SK-N-MC (cell line): ENCODE measurements around the gene ARHGAP9.

Experiments used
- EZH2 ChIP-seq: fragments of 200-600 bp; sonication (generic); IDR thresholded peaks from one replicate; pipeline ENCODE4 v1.6.1; 2017; ENCODE audit warnings: antibody characterized with exemption
- POLR2AphosphoS5 ChIP-seq: IDR thresholded peaks from 2 replicates; pipeline ENCODE4 v1.6.1; 2012; ENCODE audit warnings: mild to moderate bottlenecking, low read depth, low read length, borderline replicate concordance

DNA sequence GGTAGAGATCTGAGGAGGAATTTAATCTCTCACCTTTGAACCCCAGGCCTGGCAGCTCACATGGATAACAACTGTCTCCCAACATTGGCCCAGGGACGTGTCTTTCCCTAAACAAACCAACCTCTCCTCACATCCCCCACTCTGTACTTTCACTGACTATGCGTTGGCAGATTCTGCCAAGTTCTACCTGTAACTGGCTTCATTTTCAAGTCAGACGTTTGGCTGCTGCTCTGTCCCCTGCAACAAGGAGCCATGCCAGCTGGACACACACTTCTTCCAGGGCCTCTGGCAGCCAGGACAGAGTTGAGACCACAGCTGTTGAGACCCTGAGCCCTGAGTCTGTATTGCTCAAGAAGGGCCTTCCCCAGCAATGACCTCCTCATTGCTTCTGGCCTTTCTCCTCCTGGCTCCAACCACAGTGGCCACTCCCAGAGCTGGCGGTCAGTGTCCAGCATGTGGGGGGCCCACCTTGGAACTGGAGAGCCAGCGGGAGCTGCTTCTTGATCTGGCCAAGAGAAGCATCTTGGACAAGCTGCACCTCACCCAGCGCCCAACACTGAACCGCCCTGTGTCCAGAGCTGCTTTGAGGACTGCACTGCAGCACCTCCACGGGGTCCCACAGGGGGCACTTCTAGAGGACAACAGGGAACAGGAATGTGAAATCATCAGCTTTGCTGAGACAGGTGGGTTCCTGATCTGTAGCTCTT is 45.0 kb downstream of the ARHGAP9 start, which contains the start of gene INHBC:
- no peak for TF ChIP-seq EZH2
- TF ChIP-seq POLR2AphosphoS5, result no peak
